Esophagus squamous epithelium (tissue), 4 donors: ENCODE data around the gene ADAMTSL1.

ENCODE experiments used
- POLR2A ChIP-seq, 4 donors: fragments of 450-650 bp; IDR thresholded peaks; one replicate each; pipeline ENCODE4 v1.6.1; 2017; ENCODE audit warnings: antibody characterized with exemption in 4 of 4, mild to moderate bottlenecking in 4 of 4, moderate library complexity in 3 of 4
- TF ChIP-seq, protein P1 (sequence below), 6 experiments: fragments of 450-650 bp in 4 of 6; fragments of 200-600 bp in 2 of 6; sonication (generic) in 2 of 6; IDR thresholded peaks; one replicate each; pipeline ENCODE4 v1.5.1; 2016 to 2019; ENCODE audit warnings: antibody characterized with exemption in 6 of 6, mild to moderate bottlenecking in 4 of 6, moderate library complexity in 4 of 6

GRCh38 chr9:18566121-18566520, 92.2 kb downstream of the ADAMTSL1 start:
- TF ChIP-seq, protein P1, sequence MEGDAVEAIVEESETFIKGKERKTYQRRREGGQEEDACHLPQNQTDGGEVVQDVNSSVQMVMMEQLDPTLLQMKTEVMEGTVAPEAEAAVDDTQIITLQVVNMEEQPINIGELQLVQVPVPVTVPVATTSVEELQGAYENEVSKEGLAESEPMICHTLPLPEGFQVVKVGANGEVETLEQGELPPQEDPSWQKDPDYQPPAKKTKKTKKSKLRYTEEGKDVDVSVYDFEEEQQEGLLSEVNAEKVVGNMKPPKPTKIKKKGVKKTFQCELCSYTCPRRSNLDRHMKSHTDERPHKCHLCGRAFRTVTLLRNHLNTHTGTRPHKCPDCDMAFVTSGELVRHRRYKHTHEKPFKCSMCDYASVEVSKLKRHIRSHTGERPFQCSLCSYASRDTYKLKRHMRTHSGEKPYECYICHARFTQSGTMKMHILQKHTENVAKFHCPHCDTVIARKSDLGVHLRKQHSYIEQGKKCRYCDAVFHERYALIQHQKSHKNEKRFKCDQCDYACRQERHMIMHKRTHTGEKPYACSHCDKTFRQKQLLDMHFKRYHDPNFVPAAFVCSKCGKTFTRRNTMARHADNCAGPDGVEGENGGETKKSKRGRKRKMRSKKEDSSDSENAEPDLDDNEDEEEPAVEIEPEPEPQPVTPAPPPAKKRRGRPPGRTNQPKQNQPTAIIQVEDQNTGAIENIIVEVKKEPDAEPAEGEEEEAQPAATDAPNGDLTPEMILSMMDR (IDR thresholded peaks at IDR 0.05): no peak
- TF ChIP-seq POLR2A (IDR thresholded peaks at IDR 0.05): no peak
